UCSD-AML1 (cell line): ENCODE measurements around the gene KIF1C.
"Not testable (repeated sequence)": the region's sequence is repeated elsewhere in the genome, so short reads cannot be mapped to it uniquely, and the experiment has no call there.

Source experiments
- DNase-seq: peaks from one replicate; lab custom pipeline; 2025; ENCODE audit not compliant: unreplicated experiment; lab: John Stamatoyannopoulos, UW

Gene KIF1C

DNA sequence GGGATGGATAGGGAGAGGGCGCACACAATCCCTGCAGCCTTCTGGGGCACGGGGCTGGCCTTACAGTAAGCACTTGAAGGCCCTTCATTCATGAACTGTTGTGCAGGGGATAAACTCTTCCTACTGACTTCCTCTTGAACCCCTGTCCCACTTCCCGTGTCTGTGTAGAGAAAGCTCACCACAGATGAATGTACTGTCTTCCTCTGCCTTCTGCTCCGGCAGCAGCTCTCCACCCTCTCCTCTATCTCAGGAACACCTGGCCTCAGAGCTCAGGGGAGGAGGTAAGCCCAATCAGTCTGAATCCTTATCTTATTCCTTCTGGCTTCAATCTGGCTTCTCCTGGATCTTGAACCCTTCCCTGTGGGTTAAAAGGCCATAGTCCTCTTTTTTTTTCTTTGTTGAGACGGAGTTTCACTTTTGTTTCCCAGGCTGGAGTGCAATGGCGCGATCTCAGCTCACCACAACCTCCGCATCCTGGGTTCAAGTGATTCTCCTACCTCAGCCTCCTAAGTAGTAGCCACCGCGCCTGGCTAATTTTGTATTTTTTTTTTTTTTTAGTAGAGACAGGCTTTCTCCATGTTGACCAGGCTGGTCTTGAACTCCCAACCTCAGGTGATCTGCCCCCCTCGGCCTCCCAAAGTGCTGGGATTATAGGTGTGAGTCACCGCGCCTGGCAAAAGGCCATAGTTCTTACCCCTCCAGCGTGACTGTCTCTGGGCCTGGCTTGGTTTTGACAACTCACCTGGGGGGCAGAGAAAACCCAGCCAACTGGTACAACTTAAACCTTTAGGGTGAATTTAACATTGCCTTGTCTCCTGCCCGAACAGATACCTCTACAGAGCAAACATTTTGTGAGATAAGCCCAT lies 44.6 kb downstream of the KIF1C start:
- no peak for DNase-seq

DNA sequence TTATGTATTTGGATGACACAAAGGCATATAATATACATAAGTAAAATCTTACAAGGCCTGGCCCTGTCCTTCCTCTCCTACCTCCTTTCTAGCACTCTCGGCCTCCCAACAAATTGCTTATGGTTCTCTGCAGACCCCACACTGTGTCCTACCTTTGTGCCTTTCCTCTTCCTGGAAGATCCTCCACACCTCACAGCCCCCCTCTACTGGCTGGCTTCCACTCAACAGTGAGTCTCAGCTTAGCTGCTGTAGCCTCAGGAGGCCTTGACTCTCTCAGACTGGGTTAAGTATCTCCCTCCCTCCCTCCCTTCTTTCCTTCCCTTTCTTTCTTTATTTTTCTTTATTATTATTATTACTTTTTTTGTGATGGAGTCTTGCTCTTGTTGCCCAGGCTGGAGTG lies 45.8 kb downstream of the KIF1C start:
- DNase-seq: no peak

DNA sequence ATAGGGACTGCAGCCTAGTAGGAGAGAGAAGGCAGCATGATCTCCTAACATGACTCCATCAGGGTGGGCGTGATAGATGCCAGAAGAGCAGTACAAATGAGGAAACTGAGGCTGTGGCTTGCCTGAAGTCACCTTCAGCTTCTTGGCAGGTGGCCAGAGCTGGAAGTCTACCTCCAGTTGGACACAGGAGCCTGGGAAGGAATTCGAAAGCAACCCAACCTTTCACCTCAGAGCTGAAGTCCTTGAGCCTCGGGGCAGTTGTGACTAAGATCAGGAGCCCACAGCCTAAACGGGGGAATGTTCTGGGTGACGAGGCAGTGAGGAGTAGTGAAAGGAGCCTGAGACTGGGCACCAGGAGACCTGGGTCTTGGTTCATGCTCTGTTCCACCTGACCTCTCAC lies 46.9 kb downstream of the KIF1C start:
- no peak for DNase-seq

DNA sequence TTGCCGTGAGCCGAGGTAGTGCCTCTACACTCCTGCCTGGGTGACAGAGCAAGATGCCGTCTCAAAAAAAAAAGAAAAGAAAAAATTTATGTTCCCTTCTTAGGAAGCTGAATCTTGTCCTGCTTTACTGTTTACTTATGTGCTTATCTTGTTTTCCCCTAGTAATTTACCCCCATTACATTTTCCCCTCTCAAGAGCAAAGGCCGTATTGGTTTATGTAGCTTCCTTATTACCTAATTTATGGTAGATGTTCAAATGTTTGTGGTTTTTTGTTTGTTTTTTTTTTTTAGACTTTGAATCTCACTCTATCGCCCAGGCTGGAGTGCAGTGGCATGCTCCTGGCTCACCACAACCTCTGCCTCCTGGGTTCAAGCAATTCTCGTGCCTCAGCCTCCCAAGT lies 47.7 kb downstream of the KIF1C start:
- DNase-seq: no peak

DNA sequence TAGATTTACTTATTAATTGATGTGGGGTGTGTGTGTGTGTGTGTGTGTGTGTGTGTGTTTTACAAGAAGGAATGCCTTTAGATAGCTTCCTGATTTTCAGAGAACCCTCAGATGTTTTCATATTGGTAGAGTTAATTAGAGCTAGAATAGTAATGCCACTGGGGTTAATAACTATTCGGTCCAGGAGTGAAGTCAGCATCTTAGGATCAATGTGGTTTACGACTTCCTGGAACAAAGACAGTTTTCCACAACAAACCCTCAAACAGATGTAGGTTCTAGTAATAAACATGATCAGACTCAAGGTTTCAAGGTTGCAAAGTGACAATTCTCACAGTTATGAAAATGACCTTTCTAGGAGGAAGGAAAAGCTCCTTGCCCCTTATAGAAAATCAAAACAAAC lies 49.7 kb downstream of the KIF1C start:
- no peak for DNase-seq

GRCh38 chr17:5049314-5049841 lies 51.6 kb downstream of the KIF1C start:
- DNase-seq: no peak

GRCh38 chr17:5050278-5050677 lies 52.5 kb downstream of the KIF1C start:
- no peak for DNase-seq

GRCh38 chr17:5055543-5055942 lies 57.8 kb downstream of the KIF1C start:
- no peak for DNase-seq

- DNase-seq: no peak
These were observed 67.5 kb downstream of the KIF1C start for GRCh38 chr17:5065227-5065744.

- DNase-seq: no peak
These were observed 70.5 kb downstream of the KIF1C start for GRCh38 chr17:5068236-5068635.

- DNase-seq: no peak
These were observed 72.0 kb downstream of the KIF1C start for GRCh38 chr17:5069724-5070123.

GRCh38 chr17:5075472-5075871 lies 77.7 kb downstream of the KIF1C start:
- not testable (repeated sequence) for DNase-seq

GRCh38 chr17:5077275-5077674 lies 79.5 kb downstream of the KIF1C start:
- not testable (repeated sequence) for DNase-seq

- no peak for DNase-seq
These were observed 80.0 kb downstream of the KIF1C start for GRCh38 chr17:5077781-5078105.
